ENCODE results near the gene BCAS1.

The BCAS1 gene

DNA sequence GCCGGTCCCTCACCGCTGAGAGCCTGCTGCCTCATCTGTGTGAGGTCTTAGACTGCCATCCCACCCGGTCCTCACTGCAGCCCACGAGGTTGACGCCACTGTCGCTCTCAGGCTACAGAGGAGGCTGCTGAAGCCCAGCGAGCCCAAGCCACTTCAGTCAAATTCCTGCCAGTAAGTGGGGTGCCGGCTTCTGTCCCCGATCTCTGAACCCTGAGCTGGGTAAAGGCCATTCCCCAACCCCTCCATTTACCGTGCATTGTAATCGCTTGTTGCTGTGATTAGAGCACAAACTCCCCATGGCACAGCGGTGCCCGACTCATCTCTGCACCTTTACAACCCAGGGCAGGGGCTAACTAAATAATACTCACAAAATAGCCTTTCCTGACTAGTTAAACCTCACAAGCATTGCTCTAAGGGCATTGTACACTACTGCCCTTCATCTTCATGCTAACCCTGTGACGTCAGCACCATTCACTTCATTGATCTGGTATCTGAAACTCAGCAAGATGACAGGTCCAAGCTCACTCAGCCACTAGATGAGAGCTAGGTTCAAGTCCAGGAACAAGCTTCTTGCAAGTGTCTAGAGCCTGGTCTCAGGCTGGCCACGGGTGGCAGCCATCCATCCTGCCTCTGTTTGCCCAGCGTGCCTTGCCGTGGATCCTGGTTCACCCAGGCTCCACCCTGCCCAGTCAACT is 122.7 kb downstream of the BCAS1 start:
- TF ChIP-seq POLR2A (IDR thresholded peaks at IDR 0.05; ENCODE audit: extremely low read depth, insufficient read length) (no peak), MYC (IDR thresholded peaks at IDR 0.05; ENCODE audit: low read depth, low read length) (no peak), CTCF (IDR thresholded peaks at IDR 0.05; ENCODE audit: low read depth, low read length) (no peak)
- TF ChIP-seq, protein P1, sequence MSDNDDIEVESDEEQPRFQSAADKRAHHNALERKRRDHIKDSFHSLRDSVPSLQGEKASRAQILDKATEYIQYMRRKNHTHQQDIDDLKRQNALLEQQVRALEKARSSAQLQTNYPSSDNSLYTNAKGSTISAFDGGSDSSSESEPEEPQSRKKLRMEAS (IDR thresholded peaks at IDR 0.05; ENCODE audit: low read depth, low read length) = no peak
- no peak for DNase-seq (ENCODE audit: low read depth)
- no peak overlapping the region for H3K4me3 ChIP-seq (ENCODE audit: low read depth, low read length)

GRCh38 chr20:53946106-53946505 is 124.3 kb downstream of the BCAS1 start:
- no peak overlapping the region for H3K4me3 ChIP-seq (ENCODE audit: low read depth, low read length)
- TF ChIP-seq CTCF (IDR thresholded peaks at IDR 0.05; ENCODE audit: low read depth, low read length) (no peak), MYC (IDR thresholded peaks at IDR 0.05; ENCODE audit: low read depth, low read length) (no peak), POLR2A (IDR thresholded peaks at IDR 0.05; ENCODE audit: extremely low read depth, insufficient read length) (no peak)
- TF ChIP-seq, protein P1 (IDR thresholded peaks at IDR 0.05; ENCODE audit: low read depth, low read length) = no peak
- DNase-seq (ENCODE audit: low read depth) = no peak

DNA sequence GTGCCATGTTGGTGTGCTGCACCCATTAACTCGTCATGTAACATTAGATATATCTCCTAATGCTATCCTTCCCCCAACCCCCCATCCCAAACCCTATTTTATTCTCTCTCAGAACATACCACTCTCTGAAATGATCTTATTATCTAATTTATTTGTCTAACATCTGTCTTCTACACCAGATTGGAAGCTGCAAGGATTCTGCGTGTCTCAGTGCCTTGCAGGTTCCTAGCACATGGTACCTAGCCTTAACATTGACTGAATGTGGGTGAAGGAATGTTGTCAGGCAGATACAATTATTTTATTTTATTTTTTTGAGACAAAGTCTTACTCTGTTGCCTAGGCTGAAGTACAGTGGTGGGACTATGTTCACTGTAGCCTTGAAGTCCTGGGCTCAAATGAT is 124.9 kb downstream of the BCAS1 start:
- TF ChIP-seq POLR2A (IDR thresholded peaks at IDR 0.05; ENCODE audit: extremely low read depth, insufficient read length) (no peak), MYC (IDR thresholded peaks at IDR 0.05; ENCODE audit: low read depth, low read length) (no peak), CTCF (IDR thresholded peaks at IDR 0.05; ENCODE audit: low read depth, low read length) (no peak)
- TF ChIP-seq, protein P1 (IDR thresholded peaks at IDR 0.05; ENCODE audit: low read depth, low read length) = no peak
- DNase-seq (ENCODE audit: low read depth) = no peak
- no peak overlapping the region for H3K4me3 ChIP-seq (ENCODE audit: low read depth, low read length)

- H3K4me3 ChIP-seq (ENCODE audit: low read depth, low read length) = no peak overlapping the region
These were observed 125.6 kb downstream of the BCAS1 start for GRCh38 chr20:53944796-53945195.

DNA sequence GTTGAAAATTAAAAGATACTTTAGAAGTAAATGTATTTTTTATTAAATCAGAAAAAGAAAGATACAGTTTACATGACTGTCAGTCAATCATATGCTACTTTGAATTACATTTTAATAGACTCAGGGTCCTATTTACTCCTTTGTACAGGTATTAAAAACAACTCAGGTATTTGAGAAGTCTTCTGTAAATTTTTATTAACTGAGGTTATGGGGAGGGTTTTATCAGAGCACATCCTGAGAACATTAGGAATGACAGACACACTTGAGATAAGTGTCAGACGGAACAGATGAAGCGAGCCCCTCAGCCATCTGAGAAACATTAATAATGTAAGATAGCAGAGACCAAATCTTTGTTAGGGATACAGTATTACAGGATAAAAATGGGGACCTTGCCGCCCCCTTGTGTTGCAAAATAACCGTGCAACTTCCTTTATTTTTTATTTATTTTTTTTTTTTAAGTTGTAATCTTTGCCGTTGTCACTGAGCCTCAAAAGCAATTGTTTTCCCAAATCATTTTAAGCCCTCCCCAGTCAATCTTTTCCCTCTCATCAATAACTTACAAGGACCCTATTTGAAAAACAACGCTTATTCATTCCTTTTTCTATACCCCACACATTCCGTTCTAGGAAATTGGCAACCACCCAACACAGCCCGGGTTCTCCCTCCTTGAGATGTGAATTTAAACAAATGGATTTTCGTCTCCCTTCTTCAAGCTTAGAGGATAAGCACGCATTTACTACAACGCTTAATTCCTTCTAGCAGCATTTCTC is 126.7 kb downstream of the BCAS1 start:
- H3K4me3 ChIP-seq (ENCODE audit: low read depth, low read length) = no peak overlapping the region
- DNase-seq (ENCODE audit: low read depth) = peak; percentile 67
- TF ChIP-seq, protein P1 (IDR thresholded peaks at IDR 0.05; ENCODE audit: low read depth, low read length) = no peak
- TF ChIP-seq CTCF (IDR thresholded peaks at IDR 0.05; ENCODE audit: low read depth, low read length) = peak; percentile 46
- TF ChIP-seq MYC (IDR thresholded peaks at IDR 0.05; ENCODE audit: low read depth, low read length) = no peak
- no peak for TF ChIP-seq POLR2A (IDR thresholded peaks at IDR 0.05; ENCODE audit: extremely low read depth, insufficient read length)

More at GRCh38 chr20:53944796-53945195, 125.6 kb downstream of the BCAS1 start:
- DNase-seq (ENCODE audit: low read depth) = no peak
- TF ChIP-seq MYC (IDR thresholded peaks at IDR 0.05; ENCODE audit: low read depth, low read length) = no peak
- no peak for TF ChIP-seq CTCF (IDR thresholded peaks at IDR 0.05; ENCODE audit: low read depth, low read length)
- TF ChIP-seq, protein P1 (IDR thresholded peaks at IDR 0.05; ENCODE audit: low read depth, low read length) = no peak
- TF ChIP-seq POLR2A (IDR thresholded peaks at IDR 0.05; ENCODE audit: extremely low read depth, insufficient read length) = no peak

Data from NB4 (cell line).